Testis (tissue), 3 donors: ENCODE data around the gene BRK1. TPM values are rescaled to one million over a fixed set of nuclear protein-coding genes. Genes with fewer than 3 reads are reported as not detected.

Experiments used
- DNase-seq: peaks from one replicate; pipeline ENCODE4 v3.0.0-alpha.2; 2019
- H3K27ac ChIP-seq, 2 donors: fragments of 200-600 bp; sonication (generic); one replicate each; pipeline ENCODE4 v1.5.1; 2019
- H3K27me3 ChIP-seq: fragments of 200-600 bp; sonication (generic); one replicate; pipeline ENCODE4 v1.5.1; 2019
- H3K36me3 ChIP-seq: fragments of 200-600 bp; sonication (generic); one replicate; pipeline ENCODE4 v1.5.1; 2017; ENCODE audit warnings: low read depth; ENCODE audit errors: missing control alignments
- H3K4me1 ChIP-seq: fragments of 200-600 bp; sonication (generic); one replicate; pipeline ENCODE4 v1.5.1; 2019
- H3K4me3 ChIP-seq, 2 donors: fragments of 200-600 bp; sonication (generic); one replicate each; pipeline ENCODE4 v1.5.1; 2017 to 2019
- H3K9me3 ChIP-seq: fragments of 200-600 bp; sonication (generic); one replicate; pipeline ENCODE4 v1.5.1; 2017
- POLR2A ChIP-seq: fragments of 450-650 bp; IDR thresholded peaks from one replicate; pipeline ENCODE4 v1.6.1; 2017; ENCODE audit warnings: antibody characterized with exemption, mild to moderate bottlenecking, moderate library complexity
- WGBS, 2 donors: methylation state at CpG; one replicate each; pipeline ENCODE4 v1.1.5; 2018; 5-methylcytosine and 5-hydroxymethylcytosine counted together
- intact Hi-C: fragments of 100-400 bp; cut with DNase I; formaldehyde crosslinking; loops from one replicate; pipeline ENCODE4 v1.15.1; 2023; ENCODE audit warnings: low total_unique reads
- polyA plus RNA-seq: library from polyadenylated mRNA; stranded (reverse); fragments of 350-450 nt; fragmentation: Illumina TruSeq; extraction: RNeasy Lipid Tissue Mini Kit (QIAGEN cat#74804); gene quantifications from one replicate; pipeline ENCODE4 v1.2.3, GENCODE V29; 2014; ENCODE audit warnings: low read depth, low replicate concordance; ENCODE audit not compliant: insufficient read depth
- total RNA-seq, 2 donors: library from RNA; depleted of rRNA; stranded (reverse); fragments of >200 nt; gene quantifications; one replicate each; pipeline ENCODE4 v1.2.3, GENCODE V29; 2016
- TF ChIP-seq, protein P1 (sequence below), 3 experiments: fragments of 450-650 bp in 2 of 3; fragments of 200-600 bp in 1 of 3; sonication (generic) in 1 of 3; IDR thresholded peaks; one replicate each; pipeline ENCODE4 v1.5.1; 2016 to 2019; ENCODE audit warnings: antibody characterized with exemption in 3 of 3, mild to moderate bottlenecking in 2 of 3, moderate library complexity in 1 of 3

Gene BRK1
- total and polyA plus RNA-seq, 3 donors from 2014 or later: 145 to 250 (median 157) TPM

DNA sequence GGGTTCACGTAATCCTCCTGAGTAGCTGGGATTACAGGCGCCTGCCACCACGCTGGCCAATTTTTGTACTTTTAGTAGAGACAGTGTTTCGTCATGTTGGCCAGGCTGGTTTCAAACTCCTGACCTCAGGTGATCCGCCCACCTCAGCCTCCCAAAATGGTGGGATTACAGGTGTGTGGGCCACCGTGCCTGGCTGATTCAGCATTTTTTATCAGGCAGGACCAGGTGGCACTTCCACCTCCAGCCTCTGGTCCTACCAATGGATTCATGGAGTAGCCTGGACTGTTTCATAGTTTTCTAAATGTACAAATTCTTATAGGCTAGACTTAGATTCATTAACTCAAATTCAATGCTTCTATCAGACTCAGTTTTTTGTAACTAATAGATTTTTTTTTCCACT lies 35.5 kb downstream of the BRK1 start:
- no peaks in the 10 kb centered on the region for H3K27me3 ChIP-seq
- H3K27ac ChIP-seq: no peak overlapping the region
- H3K9me3 ChIP-seq: no peaks in the 10 kb centered on the region
- H3K4me3 ChIP-seq: no peak overlapping the region
- no peak for DNase-seq
- no peaks in the 10 kb centered on the region for H3K36me3 ChIP-seq
- intact Hi-C loops: no loop called here
- WGBS, 2 donors: 73 to 84% methylated on average over 6 of the region's 6 CpGs
- H3K4me1 ChIP-seq: no peaks in the 10 kb centered on the region
- TF ChIP-seq, protein P1, sequence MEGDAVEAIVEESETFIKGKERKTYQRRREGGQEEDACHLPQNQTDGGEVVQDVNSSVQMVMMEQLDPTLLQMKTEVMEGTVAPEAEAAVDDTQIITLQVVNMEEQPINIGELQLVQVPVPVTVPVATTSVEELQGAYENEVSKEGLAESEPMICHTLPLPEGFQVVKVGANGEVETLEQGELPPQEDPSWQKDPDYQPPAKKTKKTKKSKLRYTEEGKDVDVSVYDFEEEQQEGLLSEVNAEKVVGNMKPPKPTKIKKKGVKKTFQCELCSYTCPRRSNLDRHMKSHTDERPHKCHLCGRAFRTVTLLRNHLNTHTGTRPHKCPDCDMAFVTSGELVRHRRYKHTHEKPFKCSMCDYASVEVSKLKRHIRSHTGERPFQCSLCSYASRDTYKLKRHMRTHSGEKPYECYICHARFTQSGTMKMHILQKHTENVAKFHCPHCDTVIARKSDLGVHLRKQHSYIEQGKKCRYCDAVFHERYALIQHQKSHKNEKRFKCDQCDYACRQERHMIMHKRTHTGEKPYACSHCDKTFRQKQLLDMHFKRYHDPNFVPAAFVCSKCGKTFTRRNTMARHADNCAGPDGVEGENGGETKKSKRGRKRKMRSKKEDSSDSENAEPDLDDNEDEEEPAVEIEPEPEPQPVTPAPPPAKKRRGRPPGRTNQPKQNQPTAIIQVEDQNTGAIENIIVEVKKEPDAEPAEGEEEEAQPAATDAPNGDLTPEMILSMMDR (IDR thresholded peaks at IDR 0.05): no peak
- TF ChIP-seq POLR2A: no peak

DNA sequence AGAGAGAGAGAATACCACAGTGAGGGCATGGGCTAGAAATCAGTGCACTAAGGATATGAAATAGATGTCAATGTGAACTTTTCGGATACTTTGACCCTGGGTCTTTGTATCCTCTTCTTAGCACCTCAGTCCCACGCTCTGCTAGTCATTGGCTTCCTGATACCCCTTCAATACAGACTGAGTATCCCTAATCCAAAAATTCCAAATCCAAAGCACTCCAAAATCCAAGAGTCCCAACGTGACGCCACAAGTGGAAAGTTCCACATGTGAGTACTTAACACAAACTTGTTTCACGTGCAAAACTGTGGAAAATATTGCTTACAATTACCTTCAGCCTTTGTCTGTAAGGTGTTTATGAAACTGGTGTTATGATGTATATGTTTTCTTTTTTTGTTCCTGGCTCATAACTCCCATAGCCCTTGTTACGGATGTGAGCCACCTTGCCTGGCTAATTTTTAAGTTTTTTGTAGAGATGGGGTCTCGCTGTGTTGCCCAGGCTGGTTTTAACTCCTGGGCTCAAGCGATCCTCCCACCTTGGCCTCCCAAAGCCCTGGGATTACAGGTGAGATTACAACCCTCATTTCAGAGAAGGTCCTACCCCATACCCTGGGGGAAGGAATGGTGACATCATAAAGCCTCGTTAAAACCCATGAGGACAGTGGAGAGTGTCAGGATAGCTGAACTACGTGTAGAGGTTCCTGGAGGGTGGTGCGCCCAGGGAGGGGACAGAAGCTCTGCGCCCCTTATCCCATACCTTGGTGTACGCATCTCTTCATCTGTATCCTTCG lies 39.1 kb downstream of the BRK1 start:
- no peaks in the 10 kb centered on the region for H3K27me3 ChIP-seq
- DNase-seq: no peak
- H3K9me3 ChIP-seq: no peaks in the 10 kb centered on the region
- intact Hi-C loops: no loop called here
- no peaks in the 10 kb centered on the region for H3K4me1 ChIP-seq
- TF ChIP-seq, protein P1 (IDR thresholded peaks at IDR 0.05): no peak
- TF ChIP-seq POLR2A: no peak
- no peak overlapping the region for H3K4me3 ChIP-seq
- WGBS, 2 donors: 86 to 91% methylated on average over 14 of the region's 14 CpGs
- no peaks in the 10 kb centered on the region for H3K36me3 ChIP-seq
- H3K27ac ChIP-seq: no peak overlapping the region

DNA sequence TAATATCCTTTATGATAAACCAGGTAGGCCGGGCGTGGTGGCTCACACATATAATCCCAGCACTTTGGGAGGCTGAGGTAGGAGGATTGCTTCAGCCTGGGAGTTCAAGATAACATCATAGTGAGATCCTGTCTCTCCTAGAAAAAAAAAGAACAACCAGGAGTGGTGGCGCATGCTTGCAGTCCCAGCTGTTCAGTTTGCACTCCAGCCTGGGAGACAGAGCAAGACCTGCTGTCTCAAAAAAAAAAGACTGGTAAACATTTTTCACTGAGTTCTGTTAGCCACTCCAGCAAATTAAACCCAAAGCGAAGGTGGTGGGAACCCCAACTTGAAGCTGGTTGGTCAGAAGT lies 39.6 kb downstream of the BRK1 start:
- Histone ChIP-seq H3K36me3 (no peaks in the 10 kb centered on the region), H3K4me3 (no peak overlapping the region), H3K27me3 (no peaks in the 10 kb centered on the region), H3K9me3 (no peaks in the 10 kb centered on the region), H3K4me1 (no peaks in the 10 kb centered on the region), H3K27ac (no peak overlapping the region)
- intact Hi-C loops: no loop called here
- WGBS, 2 donors: 84 to 86% methylated on average over 4 of the region's 4 CpGs
- TF ChIP-seq POLR2A: no peak
- TF ChIP-seq, protein P1 (IDR thresholded peaks at IDR 0.05): no peak
- no peak for DNase-seq

DNA sequence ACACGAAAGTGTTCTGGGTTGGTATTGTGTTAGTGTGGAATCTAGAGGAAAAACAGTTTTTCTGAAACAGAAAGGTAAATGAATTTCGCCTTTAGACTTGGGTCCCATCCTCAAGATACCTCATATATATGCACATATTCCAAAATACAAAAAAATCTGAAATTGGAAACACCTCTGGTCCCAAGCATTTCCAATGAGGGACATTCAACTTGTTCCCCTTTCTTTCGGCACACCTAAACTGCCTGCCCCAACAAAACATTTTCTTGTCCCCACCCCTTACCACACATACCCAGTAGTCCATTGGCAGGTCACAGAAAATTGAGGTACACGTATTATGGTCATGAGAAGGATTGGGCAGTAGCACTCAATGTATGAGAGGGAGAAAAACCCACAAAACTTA lies 40.2 kb downstream of the BRK1 start:
- WGBS, 2 donors: 96 to 100% methylated on average over 4 of the region's 4 CpGs
- intact Hi-C loops: no loop called here

More for the DNA sequence above, 40.2 kb downstream of the BRK1 start:
- Histone ChIP-seq H3K9me3 (no peaks in the 10 kb centered on the region), H3K27ac (no peak overlapping the region), H3K36me3 (no peaks in the 10 kb centered on the region), H3K27me3 (no peaks in the 10 kb centered on the region), H3K4me1 (no peaks in the 10 kb centered on the region), H3K4me3 (no peak overlapping the region)
- no peak for DNase-seq
- TF ChIP-seq POLR2A: no peak
- TF ChIP-seq, protein P1 (IDR thresholded peaks at IDR 0.05): no peak
